NK-92 treated with Interleukin-12 subunit alpha and Interleukin-12 subunit beta, amount 100 ng/mL, for 24 hours (cell line): ENCODE data around the gene GATAD2B.
A peak's percentile ranks its signal among the peaks of the same experiment; 100 is the strongest.
"Not testable (repeated sequence)": the region's sequence is repeated elsewhere in the genome, so short reads cannot be mapped to it uniquely, and the experiment has no call there.

Experiments
- DNase-seq: peaks from one replicate; lab custom pipeline; 2025; lab: John Stamatoyannopoulos, UW

Gene GATAD2B

DNA sequence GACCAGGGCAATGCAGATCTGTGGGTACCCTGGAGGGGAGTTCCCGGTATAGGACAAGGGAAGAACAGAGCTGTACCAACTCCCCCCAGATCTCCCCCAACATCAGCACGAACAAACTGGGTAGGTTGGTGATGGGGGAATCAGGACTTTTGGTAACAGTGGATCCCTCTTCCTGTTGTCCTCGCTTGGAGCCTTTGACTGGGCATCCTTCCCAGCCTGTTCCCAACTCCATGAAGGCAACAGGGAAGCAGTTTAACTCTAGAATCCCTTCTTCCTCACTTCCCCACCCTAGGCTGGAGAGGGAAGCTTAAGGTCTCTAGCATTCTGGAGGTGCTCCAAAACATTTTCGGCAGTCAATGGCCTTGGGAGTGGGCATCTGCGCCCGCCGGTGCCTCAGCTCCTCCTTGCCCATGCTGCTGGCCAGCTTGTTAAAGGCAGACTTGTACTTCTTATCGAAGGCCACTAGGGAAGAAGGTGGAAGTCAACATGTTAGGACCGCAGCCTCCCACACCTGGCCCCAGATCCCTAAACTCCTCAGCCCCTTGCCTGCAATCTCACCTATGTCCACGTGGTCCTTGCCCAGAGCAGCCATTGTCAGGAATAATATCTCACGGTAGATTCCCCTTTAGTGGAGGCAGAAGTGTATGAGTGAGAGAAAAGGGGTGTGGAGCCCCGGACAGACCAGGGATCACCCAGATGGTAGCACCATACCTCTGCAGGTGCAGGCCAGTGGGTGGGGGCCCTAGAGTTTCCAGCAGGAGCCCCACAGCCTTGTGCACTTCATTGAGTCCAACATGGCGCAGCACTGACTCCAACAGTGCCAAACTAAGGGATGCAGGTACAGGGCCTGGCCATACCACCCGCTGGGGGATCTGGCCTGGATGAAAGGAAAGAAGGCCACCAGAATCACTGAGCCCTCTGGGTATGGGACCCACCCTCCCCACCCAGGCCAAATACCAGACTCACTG, 7.5 kb upstream of the GATAD2B start:
- DNase-seq = no peak

DNA sequence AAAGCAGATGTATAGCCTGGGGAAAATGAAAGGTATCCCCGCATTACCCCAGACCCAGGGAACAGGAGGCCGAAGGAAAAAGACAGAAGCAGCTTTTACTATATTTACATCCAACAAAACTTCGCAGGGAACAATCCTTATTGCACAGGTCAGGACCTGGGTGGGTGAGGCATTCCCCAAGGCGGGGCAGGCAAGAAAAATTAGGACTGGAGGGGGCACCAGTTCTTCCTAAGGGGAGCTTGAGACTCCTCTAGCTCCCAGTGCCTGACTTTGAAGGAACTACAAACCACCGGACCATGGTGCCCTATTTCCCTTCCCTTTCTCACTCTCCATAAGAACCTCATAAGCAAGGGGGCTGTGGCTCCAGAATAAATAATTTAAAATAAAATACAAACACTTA, 6.7 kb upstream of the GATAD2B start:
- DNase-seq = no peak

DNA sequence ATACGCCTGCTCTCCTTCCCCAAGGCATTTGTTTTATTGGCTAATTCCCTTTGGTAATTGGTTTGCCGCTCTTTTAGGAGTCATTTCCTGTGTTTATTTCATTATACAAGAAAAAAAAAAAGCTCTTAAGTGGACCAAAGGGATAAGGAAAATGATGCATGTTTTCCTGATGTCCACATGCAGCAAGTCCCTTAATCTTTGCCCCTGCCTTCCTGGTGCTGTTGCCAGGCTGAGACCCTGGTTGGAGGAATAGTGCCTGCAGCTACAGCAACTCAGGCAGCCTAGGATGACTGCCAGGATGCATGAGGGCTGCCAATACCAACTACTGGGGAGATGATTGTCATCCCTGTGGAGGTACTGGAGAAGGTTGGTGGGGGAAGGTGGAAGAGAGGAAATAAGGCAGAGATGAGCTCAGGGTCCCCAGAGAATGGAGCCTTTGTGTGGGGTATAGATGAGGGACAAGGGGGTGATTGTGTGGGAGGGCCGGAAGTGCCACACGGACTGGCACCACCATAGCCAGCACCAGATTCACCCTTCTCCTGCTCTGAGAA, 6.1 kb upstream of the GATAD2B start:
- no peak for DNase-seq

DNA sequence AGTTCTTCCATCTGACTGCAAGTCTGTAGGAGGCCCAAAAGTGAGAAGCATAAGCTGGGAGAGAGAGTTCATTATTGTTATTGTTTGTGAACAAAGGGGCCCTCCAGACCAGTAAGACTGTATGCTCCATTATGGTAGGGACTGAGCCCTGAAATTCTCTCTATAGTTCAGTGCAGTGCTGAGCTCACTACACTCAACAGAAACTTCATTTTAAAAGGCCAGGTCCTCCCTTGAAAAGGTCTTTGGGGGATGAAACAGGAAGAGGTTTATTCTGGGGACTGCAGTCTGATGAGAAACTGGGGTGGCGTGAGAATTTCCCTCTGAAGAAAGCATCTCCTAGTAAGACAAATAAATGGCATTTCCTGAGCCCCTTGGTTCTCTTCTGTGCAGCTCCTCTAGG, 5.5 kb upstream of the GATAD2B start:
- no peak for DNase-seq

DNA sequence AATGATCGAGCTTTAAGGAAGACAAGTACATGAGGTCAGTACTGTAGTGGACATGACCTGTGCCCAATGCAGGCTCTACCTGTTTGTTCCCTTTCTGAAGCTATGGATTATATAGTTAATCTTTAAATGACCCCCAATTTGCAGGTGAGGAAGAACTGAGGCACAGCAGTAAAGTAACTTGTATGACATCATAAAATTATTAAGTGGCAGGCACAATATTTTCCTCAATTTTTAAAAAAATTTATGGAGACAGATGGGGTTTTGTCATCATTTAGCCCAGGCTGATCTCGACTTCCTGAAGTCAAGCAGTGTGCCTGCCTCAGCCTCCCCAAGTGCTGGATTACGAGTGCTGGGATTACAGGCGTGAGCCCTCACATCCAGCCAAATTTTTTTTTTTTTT, 3.6 kb upstream of the GATAD2B start:
- no peak for DNase-seq

DNA sequence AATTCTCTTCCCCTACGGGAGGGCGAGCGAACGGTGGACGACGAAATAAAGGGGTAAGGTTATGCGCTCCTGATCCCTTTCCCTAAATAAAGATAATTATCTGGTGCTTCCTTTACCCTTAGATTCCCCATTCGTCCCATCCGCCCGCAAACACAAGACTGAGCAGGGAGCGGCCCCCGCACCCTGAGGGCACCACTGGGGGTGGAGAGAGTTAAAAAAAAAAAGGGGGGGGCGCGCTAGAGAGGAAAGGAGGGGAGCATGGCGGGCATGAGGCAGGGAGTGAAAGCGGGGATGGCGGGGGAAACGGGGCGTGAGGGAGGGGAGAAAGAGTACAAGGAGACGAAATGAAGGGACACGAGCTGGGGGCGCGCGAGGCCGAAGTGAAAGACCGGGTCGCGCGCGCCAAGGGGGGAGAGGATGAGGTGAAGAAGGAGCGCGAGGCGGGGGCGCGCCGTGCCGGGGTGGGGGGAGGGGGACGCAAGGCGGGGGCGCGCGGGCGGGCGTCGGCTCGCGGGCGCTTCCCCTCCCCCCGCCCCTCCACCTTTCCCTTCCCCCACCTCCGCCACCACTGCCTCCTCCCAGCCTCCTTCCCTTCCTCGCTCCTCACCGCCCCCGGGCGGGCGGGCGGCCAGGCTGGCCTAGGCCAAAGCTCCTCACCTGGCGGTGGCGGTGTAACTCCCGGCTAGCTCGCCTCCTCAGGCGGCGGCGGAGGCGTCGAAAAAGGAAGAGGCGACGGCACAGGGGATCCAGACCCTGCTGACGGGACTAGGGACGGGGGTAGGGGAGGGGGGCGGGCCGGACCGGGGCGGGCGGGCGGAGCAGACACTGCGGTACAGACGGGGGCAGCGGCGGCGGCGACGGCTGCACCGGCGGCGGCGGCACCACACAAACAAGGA, 448 bp downstream of the GATAD2B start:
- peak; percentile 88 for DNase-seq

DNA sequence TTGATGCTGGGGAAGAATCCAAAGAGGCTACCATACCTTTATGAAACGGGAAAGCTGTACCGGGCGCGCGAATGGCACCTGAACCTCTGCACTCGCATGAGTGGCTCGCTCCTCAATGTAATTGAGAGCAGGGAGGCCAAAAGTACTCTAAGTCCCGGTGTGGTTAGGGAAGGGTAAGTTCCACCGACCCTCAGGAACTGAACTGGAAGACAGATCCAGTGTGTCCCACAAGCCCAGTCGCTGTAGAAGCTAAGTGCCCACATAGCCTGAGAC, 1.0 kb downstream of the GATAD2B start:
- no peak for DNase-seq

DNA sequence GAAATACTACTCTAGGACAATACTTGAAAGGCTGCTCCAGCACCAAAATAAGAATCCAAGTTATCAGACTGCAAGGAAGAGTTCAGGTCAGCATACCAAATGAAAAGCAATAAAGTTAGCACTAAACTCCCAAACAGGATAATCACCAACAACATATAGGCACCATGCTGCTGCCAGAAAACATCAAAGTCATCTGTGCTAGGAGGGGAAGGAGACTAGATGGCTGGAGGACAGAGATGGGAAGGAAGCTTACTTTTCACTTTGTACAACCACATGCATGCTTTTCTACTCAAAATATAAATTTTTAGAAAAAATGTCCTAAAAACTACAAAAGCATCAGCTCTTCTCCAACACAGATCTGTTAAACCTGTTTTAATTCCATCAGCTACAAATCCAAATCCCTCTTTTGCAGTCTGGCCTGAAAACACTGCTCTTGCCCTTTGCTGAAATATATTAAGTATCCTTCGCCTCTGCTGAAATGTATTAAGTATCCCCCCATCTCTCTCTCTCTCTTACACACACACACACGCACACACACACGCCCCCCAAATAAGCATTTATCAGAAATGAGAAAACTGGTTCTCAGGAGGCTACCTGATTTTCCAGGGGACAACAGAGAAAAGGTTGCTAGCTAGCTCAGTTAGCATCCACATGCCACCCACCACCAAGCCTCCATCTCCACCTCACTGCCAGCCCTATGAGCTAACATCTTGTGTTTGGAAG, 1.5 kb downstream of the GATAD2B start:
- DNase-seq = no peak

DNA sequence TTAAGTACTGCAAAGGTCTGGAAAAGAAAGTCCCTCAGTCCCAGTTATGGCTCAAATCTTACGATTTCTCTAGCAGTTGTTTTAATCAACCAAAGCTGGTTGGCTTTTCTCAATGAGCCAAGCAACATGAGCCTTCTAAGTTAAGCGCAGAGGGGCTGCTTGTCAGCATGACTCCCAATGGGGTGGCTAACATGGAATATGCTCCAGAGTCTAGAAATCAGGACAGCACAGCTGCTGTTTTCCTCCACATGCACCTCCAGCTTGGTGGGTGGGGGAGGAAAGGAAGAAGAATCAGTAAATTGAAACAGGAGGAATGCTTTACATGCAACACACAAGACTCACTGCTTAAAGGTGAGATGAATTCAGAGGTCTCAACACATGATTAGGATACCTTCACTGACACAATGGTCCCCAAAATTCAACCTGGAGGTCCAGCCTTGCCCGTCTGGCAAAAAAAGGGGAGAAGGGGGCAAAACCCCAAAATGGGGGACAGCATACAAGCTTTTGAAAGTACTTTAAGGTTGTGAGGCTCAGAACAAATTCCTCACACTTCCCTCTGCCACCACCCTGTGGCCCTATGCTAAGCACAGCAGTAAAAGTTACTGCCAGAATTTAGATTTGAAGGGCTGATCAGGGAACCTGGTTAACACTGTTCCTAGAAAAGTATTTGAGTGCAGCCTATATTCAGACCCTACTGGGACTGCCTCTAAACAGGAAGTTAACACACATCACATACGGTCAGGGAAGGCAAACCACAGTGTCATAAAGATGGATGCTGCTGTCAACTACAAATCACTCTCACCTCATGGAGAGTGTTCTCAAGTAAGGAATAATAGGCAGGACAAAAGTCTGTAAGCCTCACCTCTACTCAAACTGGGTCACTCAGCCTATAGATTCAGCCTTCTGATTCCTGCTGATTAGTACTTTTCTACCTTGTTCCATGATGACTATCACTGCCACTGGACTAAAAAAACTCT, 2.6 kb downstream of the GATAD2B start:
- peak; percentile 16 for DNase-seq

DNA sequence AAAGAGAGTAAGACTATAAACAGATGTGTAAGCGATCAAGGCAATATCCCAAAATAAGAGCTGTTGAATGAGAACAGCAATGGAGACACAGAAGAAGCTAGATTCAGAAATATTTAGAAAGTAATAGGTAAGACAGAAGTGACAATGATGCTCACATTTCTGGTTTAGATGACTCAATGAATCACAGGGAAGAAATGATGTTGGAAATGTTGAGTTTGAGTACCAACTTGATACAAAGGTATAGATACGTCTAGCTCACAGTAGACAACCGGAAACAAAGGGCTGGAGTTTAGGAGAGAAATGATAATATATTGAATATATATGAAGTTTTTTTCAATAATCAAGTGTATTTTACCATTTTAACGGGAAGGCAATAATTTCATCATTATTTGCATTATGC, 6.5 kb downstream of the GATAD2B start:
- DNase-seq = no peak

DNA sequence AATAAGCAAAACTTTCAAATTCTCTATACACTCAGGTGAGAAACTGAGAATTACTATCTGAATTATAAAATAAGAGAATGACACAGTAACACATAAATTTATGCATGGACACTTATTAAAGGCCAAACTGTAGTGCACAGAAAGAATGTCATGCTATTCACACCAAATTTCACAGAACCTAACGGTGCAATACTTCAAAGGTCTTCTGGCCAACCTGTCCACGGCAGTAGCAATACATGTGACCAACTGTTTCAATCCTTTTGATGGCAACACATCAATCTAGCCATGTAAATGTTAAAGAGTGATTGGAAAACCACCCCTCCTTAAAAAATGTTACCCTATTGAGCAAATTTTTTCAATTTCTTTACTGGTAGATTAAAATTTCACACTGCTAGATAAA, 10.4 kb downstream of the GATAD2B start:
- DNase-seq = no peak

DNA sequence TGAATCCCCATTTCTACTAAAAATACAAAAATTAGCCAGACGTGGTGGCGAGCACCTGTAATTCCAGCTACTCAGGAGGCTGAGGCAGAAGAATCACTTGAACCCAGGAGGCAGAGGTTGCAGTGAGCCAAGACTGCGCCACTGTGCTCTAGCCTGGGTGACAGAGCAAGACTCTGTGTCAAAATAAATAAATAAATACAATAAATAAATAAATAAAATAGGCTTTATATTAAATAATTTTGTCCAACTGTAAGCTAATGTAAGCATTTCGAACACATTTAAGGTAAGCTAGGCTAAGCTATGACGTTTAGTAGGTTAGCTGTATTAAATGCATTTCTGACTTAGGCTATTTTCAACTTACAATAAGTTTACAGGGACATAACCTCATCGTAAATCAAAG, 12.2 kb downstream of the GATAD2B start:
- not testable (repeated sequence) for DNase-seq

DNA sequence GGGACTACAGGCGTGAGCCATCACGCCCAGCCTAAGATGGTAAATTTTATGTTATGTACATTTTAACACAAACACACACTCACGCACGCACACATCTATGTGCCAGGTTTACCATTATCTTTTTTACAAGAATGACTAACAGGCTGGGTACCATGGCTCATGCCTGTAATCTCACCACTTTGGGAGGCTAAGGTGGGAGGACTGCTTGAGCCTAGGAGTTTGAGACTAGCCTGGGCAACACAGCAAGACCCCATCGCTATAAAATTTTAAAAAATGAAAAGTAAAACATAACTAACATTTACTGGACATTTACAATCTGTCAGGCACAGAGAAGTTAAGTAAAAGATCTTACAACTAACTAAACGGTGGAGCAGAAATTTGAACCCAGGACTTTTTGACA, 14.7 kb downstream of the GATAD2B start:
- no peak for DNase-seq

DNA sequence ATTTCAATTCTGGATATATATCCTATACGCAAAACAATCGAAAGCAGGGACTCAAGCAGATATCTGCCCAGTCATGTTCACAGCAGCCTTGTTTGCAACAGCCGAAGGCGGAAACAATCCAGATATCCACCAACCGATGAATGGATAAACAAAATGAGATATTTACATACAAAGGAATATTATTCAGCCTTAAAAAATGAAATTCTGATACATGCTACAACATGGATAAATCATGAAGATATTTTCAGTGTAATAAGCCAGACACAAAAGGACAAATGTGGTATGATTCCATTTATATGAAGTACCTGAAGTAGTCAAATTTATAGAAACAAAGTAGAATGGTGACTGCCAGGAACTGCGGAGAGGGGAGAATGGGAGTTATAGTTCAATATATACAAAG, 15.6 kb downstream of the GATAD2B start:
- no peak for DNase-seq

DNA sequence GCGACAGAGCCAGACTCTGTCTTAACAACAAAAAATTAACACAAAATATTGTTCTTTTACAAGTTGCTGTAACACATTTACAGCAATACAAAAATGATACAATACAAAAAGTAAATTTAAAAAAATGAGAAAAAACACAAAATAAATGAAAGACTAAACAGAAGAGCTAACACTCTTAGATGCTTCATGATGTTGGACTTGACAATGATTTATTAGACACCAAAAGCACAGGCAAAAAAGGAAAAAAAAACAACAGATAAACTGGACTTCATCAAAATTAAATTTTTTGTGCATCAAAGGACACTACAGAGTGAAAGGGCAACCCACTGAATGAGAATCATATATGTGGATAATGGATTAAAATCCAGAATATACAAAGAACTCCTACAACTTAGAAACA, 16.4 kb downstream of the GATAD2B start:
- DNase-seq = no peak

DNA sequence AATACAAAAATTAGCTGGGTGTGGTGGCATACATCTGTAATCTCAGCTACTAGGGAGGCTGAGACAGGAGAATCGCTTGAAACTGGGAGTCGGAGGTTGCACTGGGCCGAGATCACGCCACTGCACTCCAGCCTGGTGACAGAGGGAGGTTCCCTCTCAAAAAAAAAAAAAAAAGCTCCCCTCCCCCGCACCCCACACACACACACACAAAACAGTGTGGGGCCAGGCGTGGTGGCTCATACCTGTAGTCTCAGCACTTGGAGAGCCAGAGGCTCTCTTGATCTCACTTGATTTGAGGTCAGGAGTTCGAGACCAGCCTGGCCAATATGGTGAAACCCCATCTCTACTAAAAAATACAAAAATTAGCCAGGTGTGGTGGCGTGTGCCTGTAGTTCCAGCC, 16.9 kb downstream of the GATAD2B start:
- DNase-seq = not testable (repeated sequence)

DNA sequence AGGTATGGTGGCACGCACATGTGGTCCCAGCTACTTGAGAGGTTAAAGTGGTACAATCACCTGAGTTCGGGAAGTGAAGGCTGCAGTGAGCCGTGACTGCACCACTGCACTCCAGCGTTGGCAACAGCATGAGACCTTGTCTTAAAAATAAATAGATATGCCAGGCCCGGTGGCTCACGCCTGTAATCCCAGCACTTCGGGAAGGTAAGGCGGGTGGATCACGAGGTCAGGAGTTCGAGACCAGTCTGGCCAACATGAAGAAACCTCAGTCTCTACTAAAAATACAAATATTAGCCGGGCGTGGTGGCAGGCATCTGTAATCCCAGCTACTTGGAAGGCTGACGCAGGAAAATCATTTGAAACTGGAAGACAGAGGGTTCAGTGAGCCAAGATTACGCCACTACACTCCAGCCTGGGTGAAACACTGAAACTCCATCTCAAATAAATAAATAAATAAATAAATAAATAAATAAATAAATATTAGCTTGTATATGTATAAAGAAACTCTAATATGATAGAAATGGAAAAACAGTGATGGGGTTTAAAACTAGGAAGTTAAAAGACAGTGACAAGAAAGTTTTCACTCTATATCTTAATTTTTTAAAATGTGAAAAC, 18.8 kb downstream of the GATAD2B start:
- DNase-seq = no peak

DNA sequence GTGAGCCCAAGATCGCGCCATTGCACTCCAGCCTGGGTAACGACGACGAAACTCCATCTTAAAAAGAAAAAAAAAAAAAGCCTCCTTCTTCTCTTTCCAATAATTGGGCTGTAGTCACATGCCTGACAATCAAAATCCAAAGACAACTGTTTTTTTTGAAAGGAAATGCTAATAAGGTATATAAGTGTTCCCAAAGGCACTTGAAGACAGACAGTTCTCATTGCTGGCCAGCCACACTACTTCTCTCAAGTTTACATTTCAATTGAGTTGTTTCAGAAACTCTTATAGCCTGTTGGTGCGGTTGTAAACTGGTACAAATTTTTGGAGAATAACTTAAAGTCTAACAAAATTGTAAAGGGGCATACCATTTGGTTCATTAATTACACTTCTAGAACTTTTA, 23.3 kb downstream of the GATAD2B start:
- DNase-seq = no peak

DNA sequence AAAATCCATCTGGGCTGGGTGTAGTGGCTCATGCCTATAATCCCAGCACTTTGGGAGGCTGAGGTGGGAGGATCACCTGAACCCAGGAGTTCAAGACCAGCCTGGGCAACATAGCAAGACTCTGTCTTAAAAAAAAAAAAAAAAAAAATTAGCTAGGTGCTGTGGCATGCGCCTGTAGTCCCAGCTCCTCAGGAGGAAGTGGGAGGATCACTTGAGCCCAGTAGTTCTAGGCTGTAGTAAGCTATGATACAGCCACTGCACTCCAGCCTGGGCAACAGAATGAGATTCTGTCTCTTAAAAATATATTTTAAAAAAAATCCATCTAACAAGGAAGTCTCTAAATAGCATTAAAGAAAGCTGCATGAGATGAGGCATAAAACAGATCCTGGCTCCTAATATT, 26.9 kb downstream of the GATAD2B start:
- DNase-seq = not testable (repeated sequence)

DNA sequence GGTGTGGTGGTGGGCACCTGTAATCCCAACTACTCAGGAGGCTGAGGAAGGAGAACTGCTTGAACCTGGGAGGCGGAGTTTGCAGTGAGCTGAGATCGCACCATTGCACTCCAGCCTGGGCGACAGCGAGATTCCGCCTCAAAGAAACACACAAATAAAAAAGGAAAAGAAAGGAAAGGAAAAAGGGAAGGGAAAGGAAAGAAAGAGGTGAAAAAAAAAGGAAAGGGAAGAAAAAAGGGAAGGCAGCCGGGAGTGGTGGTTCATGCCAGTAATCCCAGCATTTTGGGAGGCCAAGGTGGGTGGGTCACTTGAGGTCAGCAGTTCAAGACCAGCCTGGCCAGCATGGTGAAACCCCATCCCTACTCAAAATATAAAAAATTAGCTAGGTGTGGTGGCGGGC, 31.7 kb downstream of the GATAD2B start:
- DNase-seq = not testable (repeated sequence)

DNA sequence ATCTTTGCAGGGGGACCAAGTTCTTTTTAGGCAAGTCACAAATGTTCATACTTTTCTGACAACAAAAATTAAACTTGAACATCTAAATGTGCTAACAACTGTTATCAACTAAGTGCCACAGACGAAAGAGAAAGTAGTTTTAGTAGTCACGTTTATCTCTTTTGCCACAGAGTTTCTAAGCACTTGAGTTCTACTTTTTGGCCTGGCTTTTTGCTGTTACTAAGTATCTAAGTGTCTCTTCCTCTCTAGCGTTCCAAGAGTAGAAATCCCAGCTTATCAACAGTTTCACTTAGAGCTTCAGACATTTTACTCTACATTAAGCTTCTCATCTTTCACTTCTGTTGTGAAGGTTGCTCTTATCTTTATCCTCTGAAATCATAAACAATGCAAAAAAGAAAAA, 34.2 kb downstream of the GATAD2B start:
- no peak for DNase-seq
